ENCODE measurements around the gene TSKS. TPM values are rescaled to one million over a fixed set of nuclear protein-coding genes. Genes with fewer than 3 reads are reported as not detected.

TSKS gene
- total RNA-seq, 2 experiments from 2014 or later = not detected

DNA sequence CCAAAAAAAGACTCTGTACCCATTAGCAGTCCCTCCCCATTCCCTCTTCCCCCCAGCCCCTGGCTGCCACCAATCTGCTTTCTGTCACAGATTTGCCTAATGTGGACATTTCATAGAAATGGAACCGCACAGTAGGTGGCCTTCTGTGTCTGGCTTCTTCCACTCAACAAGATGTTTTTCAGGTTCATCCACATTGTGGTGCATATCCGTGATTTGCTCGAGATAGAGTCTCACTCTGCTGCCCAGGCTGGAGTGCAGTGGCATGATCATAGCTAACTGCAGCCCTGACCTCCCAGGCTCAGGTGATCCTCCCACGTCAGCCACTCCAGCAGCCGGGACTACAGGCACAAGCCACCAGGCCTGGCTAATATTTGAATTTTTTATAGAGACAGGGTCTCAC, 24.6 kb upstream of the TSKS start:
- intact Hi-C loops (cut with micrococcal nuclease; ENCODE audit: unreplicated experiment) = no loop called here
- no peaks in the 10 kb centered on the region for H3K4me1 ChIP-seq (ENCODE audit: insufficient read depth, low read length, poor library complexity, severe bottlenecking)
- H4K20me1 ChIP-seq (ENCODE audit: insufficient read depth, low read length) = no peaks in the 10 kb centered on the region
- TF ChIP-seq, protein P1, sequence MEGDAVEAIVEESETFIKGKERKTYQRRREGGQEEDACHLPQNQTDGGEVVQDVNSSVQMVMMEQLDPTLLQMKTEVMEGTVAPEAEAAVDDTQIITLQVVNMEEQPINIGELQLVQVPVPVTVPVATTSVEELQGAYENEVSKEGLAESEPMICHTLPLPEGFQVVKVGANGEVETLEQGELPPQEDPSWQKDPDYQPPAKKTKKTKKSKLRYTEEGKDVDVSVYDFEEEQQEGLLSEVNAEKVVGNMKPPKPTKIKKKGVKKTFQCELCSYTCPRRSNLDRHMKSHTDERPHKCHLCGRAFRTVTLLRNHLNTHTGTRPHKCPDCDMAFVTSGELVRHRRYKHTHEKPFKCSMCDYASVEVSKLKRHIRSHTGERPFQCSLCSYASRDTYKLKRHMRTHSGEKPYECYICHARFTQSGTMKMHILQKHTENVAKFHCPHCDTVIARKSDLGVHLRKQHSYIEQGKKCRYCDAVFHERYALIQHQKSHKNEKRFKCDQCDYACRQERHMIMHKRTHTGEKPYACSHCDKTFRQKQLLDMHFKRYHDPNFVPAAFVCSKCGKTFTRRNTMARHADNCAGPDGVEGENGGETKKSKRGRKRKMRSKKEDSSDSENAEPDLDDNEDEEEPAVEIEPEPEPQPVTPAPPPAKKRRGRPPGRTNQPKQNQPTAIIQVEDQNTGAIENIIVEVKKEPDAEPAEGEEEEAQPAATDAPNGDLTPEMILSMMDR (conservative IDR thresholded peaks at IDR 0.05; ENCODE audit: low read length) = no peak
- TF ChIP-seq EZH2phosphoT487 (IDR thresholded peaks at IDR 0.05; ENCODE audit: borderline replicate concordance, low read depth, low read length) = no peak
- BruUV-seq (replicated peaks) = no TSS peak
- DNase-seq (ENCODE audit: low spot score) = no peak
- no peaks in the 10 kb centered on the region for H3K9me3 ChIP-seq (ENCODE audit: low read length)
- no peaks in the 10 kb centered on the region for H3K9me2 ChIP-seq (ENCODE audit: insufficient read depth, low read length)
- ChIA-PET POLR2A (no interaction called here), CTCF (ENCODE audit: unreplicated experiment) (no interaction called here)
- H2AFZ ChIP-seq (ENCODE audit: low read length) = no peak overlapping the region
- H3K79me2 ChIP-seq (ENCODE audit: insufficient read depth, low read depth, low read length) = no peaks in the 10 kb centered on the region
- no peak overlapping the region for H3K4me3 ChIP-seq (ENCODE audit: low read depth, low read length, poor library complexity, severe bottlenecking)
- no peak overlapping the region for H3K27ac ChIP-seq (ENCODE audit: low read depth, low read length, poor library complexity, severe bottlenecking)
- no peak overlapping the region for H3K4me2 ChIP-seq (ENCODE audit: low read length)
- peaks cover 80% of the 10 kb centered on the region for H3K36me3 ChIP-seq (ENCODE audit: insufficient read depth, low read length)

DNA sequence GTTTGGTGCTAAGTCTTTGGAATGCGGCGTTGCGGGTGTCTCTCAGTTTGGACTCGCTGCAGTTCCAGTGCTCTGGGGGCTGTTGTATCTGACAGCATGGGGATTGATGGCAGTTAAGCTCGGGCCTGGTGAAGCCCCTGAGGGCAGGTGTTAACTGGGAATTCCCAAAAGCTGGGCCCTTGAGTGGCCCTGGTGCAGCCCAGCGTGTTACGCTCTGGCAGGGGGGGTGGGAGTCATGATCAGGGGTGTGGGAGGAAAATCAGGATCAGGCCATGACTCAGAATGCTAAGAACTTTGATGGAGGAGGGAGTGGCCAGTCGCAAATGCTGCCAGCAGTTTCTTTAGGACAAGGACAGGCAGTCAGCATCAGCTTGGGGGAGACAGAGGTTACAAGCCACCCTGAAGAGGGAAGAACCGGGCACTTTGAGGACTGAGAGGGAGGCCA, 23.3 kb upstream of the TSKS start:
- DNase-seq (ENCODE audit: low spot score) = no peak
- Histone ChIP-seq H3K79me2 (ENCODE audit: insufficient read depth, low read depth, low read length) (no peaks in the 10 kb centered on the region), H4K20me1 (ENCODE audit: insufficient read depth, low read length) (no peaks in the 10 kb centered on the region), H2AFZ (ENCODE audit: low read length) (no peak overlapping the region), H3K9me3 (ENCODE audit: low read length) (no peaks in the 10 kb centered on the region), H3K4me2 (ENCODE audit: low read length) (no peak overlapping the region), H3K36me3 (ENCODE audit: insufficient read depth, low read length) (peaks cover 77% of the 10 kb centered on the region), H3K27ac (ENCODE audit: low read depth, low read length, poor library complexity, severe bottlenecking) (no peak overlapping the region), H3K9me2 (ENCODE audit: insufficient read depth, low read length) (no peaks in the 10 kb centered on the region), H3K4me3 (ENCODE audit: low read depth, low read length, poor library complexity, severe bottlenecking) (no peak overlapping the region), H3K4me1 (ENCODE audit: insufficient read depth, low read length, poor library complexity, severe bottlenecking) (no peaks in the 10 kb centered on the region)
- TF ChIP-seq, protein P1 (conservative IDR thresholded peaks at IDR 0.05; ENCODE audit: low read length) = no peak
- CTCF ChIA-PET (ENCODE audit: unreplicated experiment) = no interaction called here
- POLR2A ChIA-PET = no interaction called here
- intact Hi-C loops (cut with micrococcal nuclease; ENCODE audit: unreplicated experiment) = no loop called here
- no TSS peak for BruUV-seq (replicated peaks)

DNA sequence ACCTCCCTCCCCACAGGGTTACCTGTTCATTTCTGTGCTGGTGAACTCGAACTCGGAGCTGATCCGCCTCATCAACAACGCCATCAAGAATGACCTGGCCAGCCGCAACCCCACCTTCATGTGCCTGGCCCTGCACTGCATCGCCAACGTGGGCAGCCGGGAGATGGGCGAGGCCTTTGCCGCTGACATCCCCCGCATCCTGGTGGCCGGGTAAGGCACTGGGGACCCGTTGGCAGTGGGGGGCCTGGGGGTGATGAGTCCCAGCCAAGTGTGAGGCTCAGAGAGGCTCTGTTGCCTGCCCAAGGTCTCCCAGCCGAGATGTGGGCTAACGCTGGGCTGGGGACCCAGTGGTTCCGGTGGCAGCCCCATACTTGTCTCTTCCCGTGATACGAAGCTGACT, 19.4 kb upstream of the TSKS start:
- TF ChIP-seq, protein P1 (conservative IDR thresholded peaks at IDR 0.05; ENCODE audit: low read length) = no peak
- no peak for TF ChIP-seq EZH2phosphoT487 (IDR thresholded peaks at IDR 0.05; ENCODE audit: borderline replicate concordance, low read depth, low read length)
- intact Hi-C loops (cut with micrococcal nuclease; ENCODE audit: unreplicated experiment) = no loop called here
- Histone ChIP-seq H3K4me3 (ENCODE audit: low read depth, low read length, poor library complexity, severe bottlenecking) (no peak overlapping the region), H3K27ac (ENCODE audit: low read depth, low read length, poor library complexity, severe bottlenecking) (no peak overlapping the region), H2AFZ (ENCODE audit: low read length) (no peak overlapping the region), H3K79me2 (ENCODE audit: insufficient read depth, low read depth, low read length) (no peaks in the 10 kb centered on the region), H3K36me3 (ENCODE audit: insufficient read depth, low read length) (peaks cover 48% of the 10 kb centered on the region), H3K4me1 (ENCODE audit: insufficient read depth, low read length, poor library complexity, severe bottlenecking) (peaks cover 15% of the 10 kb centered on the region), H4K20me1 (ENCODE audit: insufficient read depth, low read length) (no peaks in the 10 kb centered on the region), H3K4me2 (ENCODE audit: low read length) (no peak overlapping the region), H3K9me3 (ENCODE audit: low read length) (no peaks in the 10 kb centered on the region), H3K9me2 (ENCODE audit: insufficient read depth, low read length) (no peaks in the 10 kb centered on the region)
- ChIA-PET CTCF (ENCODE audit: unreplicated experiment) (no interaction called here), POLR2A (no interaction called here)
- no peak for DNase-seq (ENCODE audit: low spot score)
- BruUV-seq (replicated peaks) = no TSS peak

Measured in OCI-LY7 (cell line).